ENCODE results near the gene PAM.

Gene PAM

GRCh38 chr5:103036601-103037000 is 281.5 kb downstream of the PAM start:
- no peak for TF ChIP-seq CTCF (IDR thresholded peaks at IDR 0.05)

GRCh38 chr5:103037673-103038455 is 282.8 kb downstream of the PAM start:
- TF ChIP-seq CTCF (IDR thresholded peaks at IDR 0.05): no peak

GRCh38 chr5:103041071-103041676 is 286.1 kb downstream of the PAM start:
- peak; percentile 57 for TF ChIP-seq CTCF (IDR thresholded peaks at IDR 0.05)

- TF ChIP-seq CTCF (IDR thresholded peaks at IDR 0.05): no peak
These were observed 302.4 kb downstream of the PAM start for GRCh38 chr5:103057208-103058130.

GRCh38 chr5:103059525-103059924 is 304.4 kb downstream of the PAM start:
- no peak for TF ChIP-seq CTCF (IDR thresholded peaks at IDR 0.05)

- no peak for TF ChIP-seq CTCF (IDR thresholded peaks at IDR 0.05)
These were observed 305.4 kb downstream of the PAM start for GRCh38 chr5:103060424-103060954.

- TF ChIP-seq CTCF (IDR thresholded peaks at IDR 0.05): no peak
These were observed 311.2 kb downstream of the PAM start for GRCh38 chr5:103066326-103066725.

All from LNCAP (cell line).